Measurements from ENCODE around the gene ALOX5AP. TPM values are rescaled to one million over a fixed set of nuclear protein-coding genes. Genes with fewer than 3 reads are reported as not detected.

Gene ALOX5AP
- total RNA-seq (2013; cell fraction: nucleolus; rRNA removed): 33.3 and 39.3 TPM in 2 replicates
- total RNA-seq (2014; rRNA removed) (82.5 and 92.9 TPM in 2 replicates), total RNA-seq (2014; rRNA removed; fragmentation: Illumina TruSeq; extraction: Trizol) (56.9 and 59.4 TPM in 2 replicates), total RNA-seq (2021) (45.9 and 48.5 TPM in 2 replicates), polyA plus RNA-seq (2011; rRNA removed) (278 and 283 TPM in 2 replicates), polyA plus RNA-seq (2014; fragmentation: Illumina TruSeq; extraction: Trizol) (137 and 156 TPM in 2 replicates), polyA plus RNA-seq (2014; fragmentation: Nextera tagmentation; extraction: Ambion mirVana) (100 to 1,000 TPM; 321 to 426 TPM), polyA plus RNA-seq (2014; rRNA removed) (88.0 and 91.9 TPM in 2 replicates), polyA plus RNA-seq (2016; fragmentation: Nextera tagmentation; extraction: Ambion mirVana) (100 to 1,000 TPM; 105 to 114 TPM), polyA minus RNA-seq (2011; rRNA and poly(A)+ RNA removed) (192 and 220 TPM in 2 replicates), Bru-seq, nascent RNA (percentile 52 among the genes with signal in this experiment), BruChase-seq, experiment 1, labeled RNA remaining after a 6-hour chase (percentile 46 among the genes with signal in this experiment), BruChase-seq, experiment 2, labeled RNA remaining after a 2-hour chase (percentile 41 among the genes with signal in this experiment)
- polyA plus RNA-seq (2011; ENCODE audit: low read depth): 56.3 TPM
- 238 and 302 TPM in 2 replicates for polyA plus RNA-seq (2011; cell fraction: cytosol; rRNA removed)
- 74.4 and 118 TPM in 2 replicates for polyA plus RNA-seq (2011; cell fraction: nucleus; rRNA removed)
- 37.3 and 38.9 TPM in 2 replicates for polyA plus RNA-seq (2012)
- polyA minus RNA-seq (2011; cell fraction: cytosol; rRNA and poly(A)+ RNA removed): 27.6 and 28.6 TPM in 2 replicates
- polyA minus RNA-seq (2011; cell fraction: nucleus; rRNA and poly(A)+ RNA removed): 21.3 and 23.0 TPM in 2 replicates
- long read RNA-seq, experiment 1, transcript ALOX5AP-201 (5 exons, 904 nt): major isoform, 89 of 96 reads
- long read RNA-seq, experiment 1, partial matches to known transcripts: 2 of 96 reads
- long read RNA-seq, experiment 1, other reads (novel, unspliced or antisense): 5 of 96 reads
- long read RNA-seq, experiment 2, transcript ALOX5AP-201 (5 exons, 904 nt): major isoform, 165 of 178 reads
- long read RNA-seq, experiment 2, partial matches to known transcripts: 4 of 178 reads
- long read RNA-seq, experiment 2, other reads (novel, unspliced or antisense): 9 of 178 reads

GRCh38 chr13:30735025-30735871 is at the start of gene ALOX5AP:
ALOX5AP (plus strand) TSS chr13:30735543; CDS start chr13:30735606, 63 bp downstream.
- no TSS peak for BruUV-seq (replicated peaks)
- in situ Hi-C loops (cut with MboI): no loop called here
- peak; percentile 95 for FAIRE-seq
- TF ChIP-seq STAT3 (IDR thresholded peaks at IDR 0.05; ENCODE audit: low read depth, low read length) (0 out of 2 replicates have a peak, but pooled peaks have one; percentile 73), IKZF2 (IDR thresholded peaks at IDR 0.05) (peak; percentile 93), E2F8 (IDR thresholded peaks at IDR 0.05; ENCODE audit: low read depth, partially characterized antibody) (no peak), TCF12 (IDR thresholded peaks at IDR 0.05; ENCODE audit: low read depth, low read length) (peak; percentile 97), CHD4 (IDR thresholded peaks at IDR 0.05) (no peak), PML (IDR thresholded peaks at IDR 0.05; ENCODE audit: low read length) (peak; percentile 32; the same call in 1 of the 2 replicates), IRF3 (IDR thresholded peaks at IDR 0.05) (no peak), RELB (IDR thresholded peaks at IDR 0.05; ENCODE audit: low read depth) (peak; percentile 92), CEBPB (IDR thresholded peaks at IDR 0.05; ENCODE audit: borderline replicate concordance in 1 of 2, low read depth in 2 of 2, low read length in 2 of 2) (peak; percentile 22 to 40; a peak in 1 of 4 replicates), PAX5 (IDR thresholded peaks at IDR 0.05; ENCODE audit: borderline replicate concordance, low read depth, low read length) (peak; percentile 63), TBL1XR1 (IDR thresholded peaks at IDR 0.05; ENCODE audit: low read depth, low read length) (peak; percentile 53), RCOR1 (conservative IDR thresholded peaks at IDR 0.05; ENCODE audit: low read depth, low read length) (0 out of 2 replicates have a peak, but pooled peaks have one; percentile 81)

More at GRCh38 chr13:30735025-30735871, at the start of gene ALOX5AP:
- Histone ChIP-seq H3K27ac (ENCODE audit: control insufficient read depth, insufficient read depth) (peak within 1 kb of the TSS; percentile 82), H2AFZ (ENCODE audit: control insufficient read depth, low read depth, low read length) (peak within 1 kb of the TSS; percentile 76), H3K27me3 (replicated peaks in 1 of 2; ENCODE audit: control insufficient read depth in 2 of 2, insufficient read depth in 2 of 2, low read length in 1 of 2) (no peaks in the 10 kb centered on the region), H3K4me2 (ENCODE audit: control insufficient read depth, insufficient read depth) (peak within 1 kb of the TSS; percentile 93), H3K9me3 (replicated peaks; ENCODE audit: control insufficient read depth, insufficient read depth, low read length) (no peaks in the 10 kb centered on the region), H3K4me1 (ENCODE audit: control insufficient read depth, insufficient read depth, low read length) (peaks cover 49% of the 10 kb centered on the region), H3K79me2 (ENCODE audit: control insufficient read depth, insufficient read depth, low read length) (peaks cover 2% of the 10 kb centered on the region), H3K4me3 (peak within 1 kb of the TSS; percentile 56), H3K9ac (ENCODE audit: control insufficient read depth, insufficient read depth, low read length) (peak within 1 kb of the TSS; percentile 68), H4K20me1 (ENCODE audit: control insufficient read depth, insufficient read depth) (no peaks in the 10 kb centered on the region), H3K36me3 (ENCODE audit: control insufficient read depth in 2 of 2, insufficient read depth in 2 of 2, low read length in 1 of 2) (no peaks in the 10 kb centered on the region)
- POLR2A ChIA-PET: interaction anchor here (0.7 to 1.6 kb wide), 6 partner anchors 11 to 1689 kb away, joined by 3 to 7 read pairs (median 4); no protein-coding TSS in a partner anchor
- RAD21 ChIA-PET (ENCODE audit: unreplicated experiment): interaction anchor here (0.6 to 6.6 kb wide), 9 partner anchors 9 to 286 kb away, joined by 3 to 66 read pairs (median 4); no protein-coding TSS in a partner anchor
- 0% methylated on average over 6 of the region's 6 CpGs for WGBS (ENCODE audit: insufficient coverage, insufficient replicate concordance, low lambda C conversion rate, missing lambda C conversion rate)
- DNase-seq (ENCODE audit: low read depth, low spot score) (peak; percentile 72), ATAC-seq (peak; percentile 80)
- SMC1A ChIA-PET (ENCODE audit: uncharacterized antibody, unreplicated experiment): interaction anchor here (1.2 to 3.2 kb wide), 4 partner anchors 11 to 119 kb away, joined by 3 to 28 read pairs (median 11); no protein-coding TSS in a partner anchor
- CTCF ChIA-PET: interaction anchor here (1.1 to 2.1 kb wide), 3 partner anchors 13 to 130 kb away, joined by 3 to 5 read pairs (median 4); no protein-coding TSS in a partner anchor
- intact Hi-C loops (cut with micrococcal nuclease; ENCODE audit: unreplicated experiment): loop anchor here (1.0 to 2.0 kb wide), 2 partner anchors 9 to 14 kb away; no protein-coding TSS in a partner anchor

Measured in GM12878 (cell line).